Kidney epithelial cell (primary cell): ENCODE data around the gene FANCM. TPM values are rescaled to one million over a fixed set of nuclear protein-coding genes. Genes with fewer than 3 reads are reported as not detected.
A peak's percentile ranks its signal among the peaks of the same experiment; 100 is the strongest.

Experiments
- DNase-seq: peaks from one replicate; pipeline ENCODE4 v3.0.0-alpha.2; 2010; ENCODE audit warnings: low read depth
- H3K27me3 ChIP-seq: 2 replicates; pipeline ENCODE4 v1.6.0; 2011; ENCODE audit warnings: low read length; ENCODE audit not compliant: control insufficient read depth, insufficient read depth
- H3K36me3 ChIP-seq: 2 replicates; pipeline ENCODE4 v1.5.1; 2011; ENCODE audit warnings: low read length; ENCODE audit not compliant: control insufficient read depth, insufficient read depth
- H3K4me3 ChIP-seq: 2 replicates; pipeline ENCODE4 v1.5.1; 2011; ENCODE audit warnings: low read depth, mild to moderate bottlenecking, control low read depth, low read length
- CTCF ChIP-seq: IDR thresholded peaks from 2 replicates; pipeline ENCODE4 v1.5.1; 2011; ENCODE audit warnings: mild to moderate bottlenecking, moderate library complexity, low read length, control low read depth, inconsistent platforms; ENCODE audit not compliant: insufficient read depth, poor library complexity, severe bottlenecking
- total RNA-seq: library from RNA; depleted of rRNA; stranded (reverse); fragments of >200 nt; gene quantifications from 2 replicates; pipeline ENCODE4 v1.2.3, GENCODE V29; 2015

Gene FANCM
- total RNA-seq, 1 donor from 2014 or later: 4.6 TPM

- no peak for DNase-seq
- H3K4me3 ChIP-seq: no peak overlapping the region
- H3K27me3 ChIP-seq: no peaks in the 10 kb centered on the region
- H3K36me3 ChIP-seq: no peaks in the 10 kb centered on the region
- no peak for TF ChIP-seq CTCF
These were observed 15.6 kb upstream of the FANCM start for GRCh38 chr14:45120096-45120495.

- DNase-seq: no peak
- H3K36me3 ChIP-seq: no peaks in the 10 kb centered on the region
- no peak for TF ChIP-seq CTCF
These were observed 12.5 kb upstream of the FANCM start for GRCh38 chr14:45123271-45123670.

GRCh38 chr14:45125754-45126153 lies 10.0 kb upstream of the FANCM start:
- Histone ChIP-seq H3K27me3 (no peaks in the 10 kb centered on the region), H3K4me3 (no peak overlapping the region), H3K36me3 (no peaks in the 10 kb centered on the region)
- TF ChIP-seq CTCF: no peak
- no peak for DNase-seq

More at GRCh38 chr14:45123271-45123670, 12.5 kb upstream of the FANCM start:
- H3K4me3 ChIP-seq: no peak overlapping the region
- H3K27me3 ChIP-seq: no peaks in the 10 kb centered on the region

GRCh38 chr14:45128963-45129629 lies 6.6 kb upstream of the FANCM start:
- TF ChIP-seq CTCF: no peak
- Histone ChIP-seq H3K36me3 (no peaks in the 10 kb centered on the region), H3K4me3 (no peak overlapping the region), H3K27me3 (no peaks in the 10 kb centered on the region)
- DNase-seq: no peak

GRCh38 chr14:45133683-45134050 lies 2.1 kb upstream of the FANCM start:
- Histone ChIP-seq H3K4me3 (peak overlapping the region; percentile 58), H3K36me3 (no peaks in the 10 kb centered on the region), H3K27me3 (no peaks in the 10 kb centered on the region)
- no peak for DNase-seq
- TF ChIP-seq CTCF: no peak
